ENCODE results near the gene CACNA1H.
"Not testable (repeated sequence)": the region's sequence is repeated elsewhere in the genome, so short reads cannot be mapped to it uniquely, and the experiment has no call there.

GRCh38 chr16:1243363-1243762, 90.5 kb downstream of the CACNA1H start:
- not testable (repeated sequence) for TF ChIP-seq CTCF (IDR thresholded peaks at IDR 0.05; ENCODE audit: low read depth, low read length); EZH2phosphoT487 (IDR thresholded peaks at IDR 0.05; ENCODE audit: low read depth)

Measured in OCI-LY3 (cell line).